AG09309 (cell line): ENCODE measurements around the gene GABRG1.

Experiments
- DNase-seq: peaks from one replicate; pipeline ENCODE4 v3.0.0-alpha.2; 2010; ENCODE audit warnings: low read depth
- H3K4me3 ChIP-seq: 2 replicates; pipeline ENCODE4 v1.5.1; 2011; ENCODE audit warnings: mild to moderate bottlenecking, low read depth, low read length, moderate library complexity; ENCODE audit not compliant: control insufficient read depth
- TF ChIP-seq, protein P1 (sequence below): IDR thresholded peaks from 2 replicates; pipeline ENCODE4 v1.5.1; 2011; ENCODE audit warnings: mild to moderate bottlenecking, low read depth, low read length, inconsistent platforms; ENCODE audit not compliant: insufficient read depth, control insufficient read depth; ENCODE audit errors: missing control alignments

GABRG1 gene

DNA sequence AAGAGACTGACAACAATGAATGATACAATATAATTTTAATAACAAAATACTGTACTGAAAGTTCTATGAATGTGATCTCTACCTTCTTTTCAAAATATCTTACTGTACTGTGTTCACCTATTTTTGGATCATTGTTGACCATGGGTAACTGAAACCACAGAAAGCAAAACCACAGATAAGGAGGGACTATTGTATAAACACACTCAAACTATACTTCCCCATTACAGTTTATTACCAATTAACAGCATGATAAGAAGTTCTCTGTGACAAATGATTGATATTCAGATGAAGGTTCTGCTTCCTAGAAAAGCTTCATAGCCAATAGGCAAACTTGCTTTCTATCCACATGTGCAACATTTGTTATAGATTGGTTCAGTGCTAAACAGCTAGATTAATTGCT lies 50.1 kb downstream of the GABRG1 start:
- H3K4me3 ChIP-seq, result no peak overlapping the region
- TF ChIP-seq, protein P1, sequence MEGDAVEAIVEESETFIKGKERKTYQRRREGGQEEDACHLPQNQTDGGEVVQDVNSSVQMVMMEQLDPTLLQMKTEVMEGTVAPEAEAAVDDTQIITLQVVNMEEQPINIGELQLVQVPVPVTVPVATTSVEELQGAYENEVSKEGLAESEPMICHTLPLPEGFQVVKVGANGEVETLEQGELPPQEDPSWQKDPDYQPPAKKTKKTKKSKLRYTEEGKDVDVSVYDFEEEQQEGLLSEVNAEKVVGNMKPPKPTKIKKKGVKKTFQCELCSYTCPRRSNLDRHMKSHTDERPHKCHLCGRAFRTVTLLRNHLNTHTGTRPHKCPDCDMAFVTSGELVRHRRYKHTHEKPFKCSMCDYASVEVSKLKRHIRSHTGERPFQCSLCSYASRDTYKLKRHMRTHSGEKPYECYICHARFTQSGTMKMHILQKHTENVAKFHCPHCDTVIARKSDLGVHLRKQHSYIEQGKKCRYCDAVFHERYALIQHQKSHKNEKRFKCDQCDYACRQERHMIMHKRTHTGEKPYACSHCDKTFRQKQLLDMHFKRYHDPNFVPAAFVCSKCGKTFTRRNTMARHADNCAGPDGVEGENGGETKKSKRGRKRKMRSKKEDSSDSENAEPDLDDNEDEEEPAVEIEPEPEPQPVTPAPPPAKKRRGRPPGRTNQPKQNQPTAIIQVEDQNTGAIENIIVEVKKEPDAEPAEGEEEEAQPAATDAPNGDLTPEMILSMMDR, result no peak
- no peak for DNase-seq

DNA sequence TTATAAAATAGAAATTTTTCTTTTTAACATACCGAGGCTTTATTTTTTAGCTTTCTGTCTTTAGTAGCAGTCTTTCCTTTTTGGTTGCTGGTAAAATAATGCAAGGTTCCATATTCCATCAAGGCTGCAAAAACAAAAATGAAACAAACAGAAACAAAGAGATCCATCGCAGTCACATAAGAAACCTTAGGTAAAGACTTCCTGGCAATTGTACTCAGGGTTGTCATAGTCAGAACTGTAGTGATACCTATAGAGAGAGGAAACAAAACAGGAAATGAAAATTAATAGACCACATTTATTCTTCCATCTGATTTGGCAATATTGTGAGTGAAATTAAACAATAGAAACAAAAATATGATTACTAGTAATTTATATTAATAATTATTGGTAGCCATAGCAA lies 72.5 kb downstream of the GABRG1 start:
- no peak overlapping the region for H3K4me3 ChIP-seq
- no peak for DNase-seq
- TF ChIP-seq, protein P1, result no peak

DNA sequence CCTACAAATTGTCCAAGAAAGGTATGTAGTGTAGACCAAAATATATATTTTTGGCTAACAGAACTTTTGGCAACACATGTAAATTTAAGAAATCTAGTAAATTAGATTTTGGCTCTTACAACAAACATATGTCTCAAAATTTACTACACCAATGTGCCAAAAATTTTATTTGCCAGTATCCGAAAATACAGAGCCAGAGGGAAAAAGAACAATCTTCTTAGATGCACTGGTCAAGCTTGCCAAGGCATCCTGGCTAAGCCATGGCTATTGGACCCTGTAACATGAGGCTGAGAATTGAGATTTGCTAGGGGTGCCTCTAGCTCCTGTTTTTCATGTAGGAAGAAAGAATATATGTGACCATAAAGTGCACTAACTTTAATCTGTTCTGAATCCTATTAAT lies 91.8 kb downstream of the GABRG1 start:
- TF ChIP-seq, protein P1, result no peak
- H3K4me3 ChIP-seq, result no peak overlapping the region
- DNase-seq, result no peak

DNA sequence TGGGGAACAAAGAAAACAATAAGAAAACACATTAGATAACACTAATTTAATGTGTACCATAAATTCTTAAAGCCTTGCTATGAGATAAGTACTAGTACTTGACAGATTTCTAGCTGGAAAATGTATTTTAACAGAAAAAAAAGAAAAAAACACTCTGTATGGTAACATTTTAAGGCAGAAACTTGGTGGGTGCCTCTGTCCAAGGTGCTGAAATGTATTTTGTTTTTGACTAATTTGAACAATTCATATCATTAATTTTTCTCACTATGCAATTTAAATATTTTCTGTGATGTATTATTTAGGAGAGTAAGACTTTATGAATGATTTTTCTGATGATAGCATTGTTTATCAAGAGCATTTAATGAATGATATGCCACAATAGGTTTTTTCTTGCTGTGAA lies 107.5 kb downstream of the GABRG1 start:
- H3K4me3 ChIP-seq, result no peak overlapping the region
- TF ChIP-seq, protein P1, result no peak
- DNase-seq, result no peak

DNA sequence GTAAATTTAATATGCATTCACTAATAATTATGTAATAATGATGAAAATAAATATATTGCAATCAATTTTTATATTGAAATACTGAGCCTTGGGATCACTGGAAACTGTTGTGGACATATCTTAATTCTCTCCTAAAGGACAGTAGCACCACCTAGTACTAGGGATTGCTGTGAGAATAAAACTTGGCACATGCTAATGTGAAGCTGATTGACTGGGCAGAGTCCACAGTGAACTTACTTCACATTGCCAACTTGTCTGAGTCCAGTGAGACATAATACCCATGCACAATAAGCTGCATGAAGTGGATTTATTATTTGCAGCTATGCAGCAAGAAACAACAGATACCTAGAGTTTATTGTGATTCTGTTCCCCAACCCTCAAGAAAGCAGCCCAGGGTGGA lies 131.1 kb downstream of the GABRG1 start:
- DNase-seq, result no peak
- TF ChIP-seq, protein P1, result no peak
- no peak overlapping the region for H3K4me3 ChIP-seq

DNA sequence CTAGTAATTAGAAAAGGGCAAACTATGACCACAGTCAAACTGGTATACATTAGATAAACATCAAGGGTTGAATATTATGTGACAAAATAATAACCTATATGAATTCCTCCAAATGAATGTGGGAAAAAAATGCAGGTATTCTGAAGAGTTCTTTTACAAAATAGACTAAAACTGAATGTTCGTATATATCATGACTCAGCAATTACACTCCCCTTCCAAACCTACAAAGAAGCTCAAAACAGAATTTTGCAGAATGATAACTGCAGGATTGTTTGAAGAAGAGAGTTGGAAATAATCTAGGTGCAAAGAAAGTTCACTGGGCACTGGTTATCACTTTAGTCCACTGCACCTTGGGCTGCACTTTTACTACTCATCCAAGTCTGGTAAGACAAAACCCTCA lies 134.1 kb downstream of the GABRG1 start:
- H3K4me3 ChIP-seq, result no peak overlapping the region
- no peak for DNase-seq
- TF ChIP-seq, protein P1, result no peak

DNA sequence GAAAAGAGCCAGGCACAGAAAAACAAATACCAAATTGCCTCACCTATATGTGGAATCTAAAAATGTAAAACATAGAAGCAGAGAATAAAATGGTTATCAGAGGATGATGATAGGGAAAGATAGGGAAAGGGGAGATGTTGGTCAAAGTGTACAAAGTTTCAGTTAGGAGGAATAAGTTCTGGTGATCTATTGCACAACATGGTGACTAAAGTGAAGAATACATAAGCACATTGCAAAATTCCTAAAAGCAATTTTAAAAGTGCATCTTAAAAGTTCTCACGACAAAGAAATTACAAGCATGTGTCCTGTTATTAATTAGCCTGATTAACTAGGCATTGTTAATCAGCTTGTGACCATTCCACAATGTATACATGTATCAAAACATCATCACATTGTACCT lies 136.0 kb downstream of the GABRG1 start:
- no peak for DNase-seq
- no peak overlapping the region for H3K4me3 ChIP-seq
- TF ChIP-seq, protein P1, result no peak
